GM18519 (cell line): ENCODE results near the gene CPN2.

ENCODE experiments used
- ATAC-seq: cut with Tn5 transposase; IDR thresholded peaks from one replicate; pipeline ENCODE4 v1.9.1; 2021; ENCODE audit warnings: mild to moderate bottlenecking, moderate library complexity; ENCODE audit not compliant: unreplicated experiment, low FRiP score

CPN2 gene

DNA sequence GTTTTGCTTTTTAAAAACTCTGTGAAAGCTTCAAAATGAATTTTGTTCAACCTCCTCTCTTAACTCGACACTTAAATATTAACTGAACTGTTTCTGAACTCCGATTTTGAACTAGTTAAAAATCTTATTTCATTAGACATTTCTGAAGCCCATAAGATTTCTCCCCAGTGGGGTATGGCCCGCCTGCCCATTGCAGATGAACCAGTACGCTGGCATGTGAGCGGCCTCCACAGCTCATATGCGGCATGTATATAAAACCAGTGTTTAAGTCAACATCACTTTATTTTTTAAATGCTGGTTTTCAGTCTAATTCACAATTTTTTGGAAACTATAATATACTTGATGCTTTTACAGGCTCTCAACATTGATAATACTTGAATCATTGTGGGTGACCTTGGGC, 50.2 kb downstream of the CPN2 start:
- no peak for ATAC-seq

DNA sequence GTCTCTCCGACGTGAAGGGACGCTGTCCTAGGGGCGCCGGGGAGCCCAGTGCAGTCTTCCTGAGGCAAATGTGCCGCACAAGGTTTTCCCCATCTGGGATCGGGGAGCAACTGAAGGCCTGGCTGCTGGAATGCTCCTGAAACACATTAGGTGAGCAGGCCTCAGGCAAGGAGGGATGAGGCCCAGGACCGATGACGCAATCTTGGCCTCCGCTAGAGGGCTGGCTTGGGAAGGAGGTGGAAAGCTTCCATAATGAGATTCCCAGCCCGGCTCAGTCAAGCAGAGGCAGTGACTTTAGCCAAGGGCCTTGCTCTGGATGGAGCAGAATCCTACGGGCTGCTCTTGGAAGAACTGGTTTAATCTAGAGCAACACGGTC, 50.8 kb downstream of the CPN2 start:
- no peak for ATAC-seq

DNA sequence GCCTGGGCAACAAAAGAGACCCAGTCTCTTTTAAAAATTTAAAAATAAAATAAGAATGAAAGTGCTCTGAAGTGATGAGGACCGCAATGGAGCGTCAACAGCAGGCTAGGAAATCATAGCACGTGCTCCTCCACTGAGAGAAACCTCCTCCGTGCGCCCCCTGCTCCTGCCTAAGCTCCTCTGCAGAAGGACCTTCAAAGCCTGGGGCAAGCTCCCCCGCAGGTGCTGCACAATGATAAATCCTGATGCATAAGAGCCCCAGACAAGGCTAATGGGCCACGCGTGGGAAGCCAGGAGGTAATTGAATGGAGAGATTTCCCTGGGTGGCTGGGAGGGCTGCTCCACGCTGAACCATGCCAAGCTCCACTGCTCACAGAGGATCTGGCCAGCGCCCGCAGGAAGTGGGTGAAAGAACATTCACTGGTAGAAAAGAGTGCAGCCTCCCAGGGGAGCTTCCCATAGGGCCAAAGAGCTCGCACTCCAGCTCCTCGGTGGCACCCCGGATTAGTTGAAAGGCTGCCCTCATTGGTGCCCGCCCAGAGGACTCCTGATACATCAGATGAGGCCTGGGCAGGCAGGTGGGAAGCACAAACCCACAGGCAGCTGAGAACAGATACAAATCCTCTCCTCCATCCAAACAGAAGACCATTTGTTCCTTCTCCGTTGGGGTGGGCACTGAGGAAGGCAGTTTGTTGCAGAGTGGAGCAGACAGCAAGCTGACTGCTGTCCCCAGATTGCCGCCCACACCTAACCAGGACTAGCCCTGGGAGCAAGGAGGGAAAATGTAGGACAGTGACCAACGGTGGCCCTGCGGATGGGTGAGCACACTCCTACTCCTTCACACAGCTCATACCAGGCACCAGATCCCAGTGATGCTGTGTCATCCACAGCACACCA, 52.5 kb downstream of the CPN2 start:
- no peak for ATAC-seq

DNA sequence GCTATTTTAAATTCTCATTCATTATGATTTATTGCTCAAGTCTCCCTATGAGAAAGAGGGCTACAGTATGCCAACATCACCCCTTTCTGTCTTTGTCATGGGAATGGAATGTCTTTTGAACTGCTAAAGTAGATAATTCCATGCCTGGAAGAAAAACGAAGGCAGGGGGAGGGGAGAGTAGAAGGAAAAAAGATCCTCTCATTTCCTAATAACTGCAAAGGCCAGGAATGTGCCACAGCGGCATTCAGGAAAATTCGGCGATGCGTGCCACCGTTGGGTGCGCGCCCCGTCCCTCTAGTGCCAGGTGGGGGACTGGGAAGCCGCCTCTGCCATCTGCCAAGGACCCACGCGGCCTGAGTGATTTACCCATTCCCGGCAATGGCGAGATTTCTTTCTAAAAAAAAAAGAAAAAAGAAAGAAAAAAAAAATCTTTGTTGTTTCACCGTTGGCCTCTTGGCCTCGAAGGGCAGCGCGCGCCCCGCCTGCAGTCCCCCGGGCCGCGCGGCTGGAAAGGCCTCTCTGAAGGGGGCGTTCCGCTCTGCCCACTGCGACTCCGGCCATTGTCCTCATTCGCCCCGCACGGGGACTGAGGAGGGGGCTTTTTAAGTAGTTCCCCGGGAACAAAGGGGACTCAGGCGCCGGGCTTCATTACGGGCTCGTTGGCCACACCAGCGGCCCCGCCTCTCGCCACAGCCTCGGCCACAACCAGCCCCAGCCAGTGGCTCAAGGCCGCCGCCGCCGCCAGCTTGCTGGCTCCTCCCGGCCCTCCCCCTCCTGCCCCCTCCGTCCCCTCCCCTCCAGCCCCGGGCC, 54.5 kb downstream of the CPN2 start:
- no peak for ATAC-seq

DNA sequence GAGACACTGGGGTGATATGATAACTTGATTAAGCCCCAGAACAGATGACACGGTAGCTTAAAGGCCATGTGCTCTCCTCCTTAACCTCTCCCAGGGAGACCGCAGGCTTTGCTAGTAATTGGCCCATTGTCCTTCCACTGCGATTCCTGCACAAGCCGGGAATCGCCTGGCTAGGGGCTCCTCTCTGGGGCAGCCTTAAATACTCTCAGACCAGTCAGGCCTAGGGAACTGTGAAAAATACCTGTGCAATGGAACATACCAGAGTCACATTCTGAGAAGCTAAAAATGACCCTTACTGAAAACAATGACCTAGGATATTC, 56.3 kb downstream of the CPN2 start:
- no peak for ATAC-seq

DNA sequence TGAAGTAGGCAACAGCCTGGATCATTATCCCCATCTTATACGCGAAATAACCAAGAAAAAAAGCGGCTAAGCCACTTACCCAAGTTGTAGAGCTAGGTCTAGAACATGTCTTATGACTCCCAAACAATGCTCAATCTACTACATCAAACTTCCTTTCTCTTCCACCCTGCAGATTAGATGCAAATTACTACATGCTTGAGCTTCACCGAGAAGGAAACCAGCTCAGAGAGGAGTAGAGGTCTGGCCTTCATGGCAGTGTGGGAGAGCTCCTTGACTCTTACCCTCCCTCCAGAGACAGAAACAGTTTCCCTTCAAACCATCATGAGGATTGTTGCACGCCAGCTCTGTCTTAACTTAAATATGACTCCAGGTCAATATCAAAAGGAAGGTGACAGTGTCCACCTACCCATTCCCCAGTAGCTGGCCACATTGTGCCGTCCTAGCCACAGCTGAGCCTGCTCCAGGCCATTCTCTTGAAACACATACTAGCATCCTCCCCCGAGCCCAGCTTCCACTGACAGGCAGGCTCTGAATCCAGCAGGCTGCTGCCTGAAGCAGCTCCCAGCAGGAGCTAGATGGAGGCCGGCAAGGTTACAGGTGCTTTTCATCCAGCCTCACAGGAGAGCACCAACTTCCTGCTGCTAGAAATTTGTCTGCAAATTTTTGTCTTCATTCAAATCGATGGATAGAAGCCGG, 56.8 kb downstream of the CPN2 start:
- no peak for ATAC-seq

DNA sequence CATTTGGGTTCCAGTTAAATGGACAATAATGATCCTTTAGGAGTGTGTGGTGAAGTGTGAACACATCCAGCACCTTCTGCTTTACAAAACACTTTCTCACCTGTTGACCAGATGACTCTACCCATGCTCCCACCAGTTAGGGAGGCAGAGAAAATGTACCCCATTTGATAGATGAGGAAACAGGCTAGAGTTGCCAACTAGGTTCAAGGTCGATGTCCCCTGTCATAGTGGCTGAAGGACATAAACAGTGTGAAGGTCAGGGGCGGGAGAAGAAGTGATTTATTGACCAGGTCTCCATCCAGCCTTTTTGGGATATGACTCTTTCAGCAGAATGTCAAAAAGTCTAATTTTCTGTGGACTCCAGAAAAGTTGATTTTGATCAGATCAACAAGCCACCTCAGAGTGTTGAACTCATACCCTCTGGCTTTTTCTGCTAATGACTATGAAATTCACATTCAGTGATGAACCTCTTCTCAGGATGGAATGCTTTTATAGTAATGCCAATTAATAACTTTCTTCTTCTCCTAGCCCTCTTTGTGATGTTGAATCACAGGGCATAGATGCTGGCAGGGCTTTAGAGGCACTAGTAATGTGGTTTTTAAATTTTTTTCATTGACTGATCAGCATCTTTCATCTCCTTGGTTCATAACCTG, 57.5 kb downstream of the CPN2 start:
- no peak for ATAC-seq

DNA sequence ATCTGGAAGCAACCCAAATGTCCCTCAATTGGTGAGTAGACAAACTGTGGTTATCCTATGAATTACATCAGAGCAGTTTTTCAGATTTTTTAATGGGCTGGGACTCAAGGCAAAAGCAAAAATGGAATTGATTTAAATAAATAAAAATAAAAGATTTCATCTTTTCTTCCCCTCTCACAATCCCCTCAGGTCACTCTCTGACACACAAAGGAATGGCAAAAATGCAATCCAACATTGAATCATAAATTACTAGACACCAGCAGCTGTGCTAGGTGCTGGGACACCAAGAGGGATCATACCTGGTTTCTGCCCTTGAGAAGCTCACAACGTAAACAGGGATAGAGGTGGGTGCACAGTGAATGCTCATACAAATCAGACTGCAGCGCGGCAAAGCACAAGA, 58.8 kb downstream of the CPN2 start:
- no peak for ATAC-seq
